Panc1 (cell line): Measurements from ENCODE around the gene CAMSAP2.

Source experiments
- CTCF ChIP-seq: fragments of 450-650 bp; IDR thresholded peaks from 2 replicates; pipeline ENCODE4 v1.5.1; 2017; ENCODE audit warnings: mild to moderate bottlenecking
- POLR2AphosphoS5 ChIP-seq: IDR thresholded peaks from 2 replicates; pipeline ENCODE4 v1.6.1; 2012; ENCODE audit warnings: mild to moderate bottlenecking, low read depth, low read length, moderate library complexity
- SIN3A ChIP-seq: IDR thresholded peaks from 2 replicates; pipeline ENCODE4 v1.6.1; 2012; ENCODE audit warnings: low read depth, mild to moderate bottlenecking, low read length, moderate library complexity, borderline replicate concordance; ENCODE audit not compliant: insufficient read depth
- TCF7L2 ChIP-seq: IDR thresholded peaks from 2 replicates; pipeline ENCODE4 v1.6.1; 2011; ENCODE audit warnings: mild to moderate bottlenecking, low read depth, low read length, inconsistent platforms
- TF ChIP-seq, protein P1 (sequence below), 2 experiments: IDR thresholded peaks; 2 replicates each; pipeline ENCODE4 v1.6.1; 2011 to 2012; ENCODE audit warnings: low read depth in 2 of 2, control low read depth in 1 of 2, low read length in 1 of 2, mild to moderate bottlenecking in 1 of 2, moderate library complexity in 1 of 2; ENCODE audit not compliant: insufficient read depth in 1 of 2

DNA sequence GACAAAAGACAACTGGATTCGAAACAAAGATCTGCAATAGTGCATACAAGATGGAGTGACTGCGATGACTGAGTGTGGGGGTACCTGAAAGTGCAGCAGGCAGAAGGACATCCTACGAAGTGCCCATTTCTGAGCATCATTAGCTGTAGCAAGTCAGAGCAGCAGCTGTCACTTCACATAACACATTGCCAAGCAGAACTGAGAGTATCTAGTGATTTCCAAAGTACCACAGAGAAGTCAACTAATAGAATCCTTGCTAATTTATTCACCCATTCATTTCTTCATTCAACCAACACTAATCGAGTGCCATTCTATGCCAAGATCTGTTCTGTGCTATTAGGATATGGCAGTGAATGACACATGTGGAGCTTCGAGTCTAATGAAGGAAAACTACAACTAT lies 31.6 kb upstream of the CAMSAP2 start:
- no peak for TF ChIP-seq CTCF
- no peak for TF ChIP-seq POLR2AphosphoS5
- no peak for TF ChIP-seq SIN3A
- TF ChIP-seq, protein P1, sequence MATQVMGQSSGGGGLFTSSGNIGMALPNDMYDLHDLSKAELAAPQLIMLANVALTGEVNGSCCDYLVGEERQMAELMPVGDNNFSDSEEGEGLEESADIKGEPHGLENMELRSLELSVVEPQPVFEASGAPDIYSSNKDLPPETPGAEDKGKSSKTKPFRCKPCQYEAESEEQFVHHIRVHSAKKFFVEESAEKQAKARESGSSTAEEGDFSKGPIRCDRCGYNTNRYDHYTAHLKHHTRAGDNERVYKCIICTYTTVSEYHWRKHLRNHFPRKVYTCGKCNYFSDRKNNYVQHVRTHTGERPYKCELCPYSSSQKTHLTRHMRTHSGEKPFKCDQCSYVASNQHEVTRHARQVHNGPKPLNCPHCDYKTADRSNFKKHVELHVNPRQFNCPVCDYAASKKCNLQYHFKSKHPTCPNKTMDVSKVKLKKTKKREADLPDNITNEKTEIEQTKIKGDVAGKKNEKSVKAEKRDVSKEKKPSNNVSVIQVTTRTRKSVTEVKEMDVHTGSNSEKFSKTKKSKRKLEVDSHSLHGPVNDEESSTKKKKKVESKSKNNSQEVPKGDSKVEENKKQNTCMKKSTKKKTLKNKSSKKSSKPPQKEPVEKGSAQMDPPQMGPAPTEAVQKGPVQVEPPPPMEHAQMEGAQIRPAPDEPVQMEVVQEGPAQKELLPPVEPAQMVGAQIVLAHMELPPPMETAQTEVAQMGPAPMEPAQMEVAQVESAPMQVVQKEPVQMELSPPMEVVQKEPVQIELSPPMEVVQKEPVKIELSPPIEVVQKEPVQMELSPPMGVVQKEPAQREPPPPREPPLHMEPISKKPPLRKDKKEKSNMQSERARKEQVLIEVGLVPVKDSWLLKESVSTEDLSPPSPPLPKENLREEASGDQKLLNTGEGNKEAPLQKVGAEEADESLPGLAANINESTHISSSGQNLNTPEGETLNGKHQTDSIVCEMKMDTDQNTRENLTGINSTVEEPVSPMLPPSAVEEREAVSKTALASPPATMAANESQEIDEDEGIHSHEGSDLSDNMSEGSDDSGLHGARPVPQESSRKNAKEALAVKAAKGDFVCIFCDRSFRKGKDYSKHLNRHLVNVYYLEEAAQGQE (IDR thresholded peaks at IDR 0.05; ENCODE audit: insufficient read depth in 1 of 2, low read depth in 2 of 2, low read length in 1 of 2): no peak
- no peak for TF ChIP-seq TCF7L2
